GM23338 (cell line): ENCODE results near the gene DNTTIP2. TPM values are rescaled to one million over a fixed set of nuclear protein-coding genes. Genes with fewer than 3 reads are reported as not detected.

Source experiments
- ATAC-seq: fragments of 200-7000 bp; cut with Tn5 transposase; 3 replicates; pipeline ENCODE4 v1.9.1; 2020
- DNase-seq: peaks from one replicate; pipeline ENCODE4 v3.0.0-alpha.2; 2015; ENCODE audit warnings: low spot score
- H2AFZ ChIP-seq: fragments of 200-600 bp; sonication (generic); 2 replicates; pipeline ENCODE4 v1.8.0; 2016; ENCODE audit warnings: antibody characterized with exemption, mild to moderate bottlenecking, moderate library complexity
- H3F3A ChIP-seq: fragments of 200-600 bp; sonication (generic); replicated peaks from 2 replicates; pipeline ENCODE4 v1.8.0; 2017; ENCODE audit warnings: antibody characterized with exemption, mixed run types, low read depth
- H3K27ac ChIP-seq: fragments of 200-600 bp; sonication (generic); 2 replicates; pipeline ENCODE4 v1.6.1; 2016; ENCODE audit warnings: low read depth
- H3K27me3 ChIP-seq: fragments of 200-600 bp; sonication (generic); 2 replicates; pipeline ENCODE4 v1.8.0; 2016; ENCODE audit warnings: mild to moderate bottlenecking, mixed run types, moderate library complexity; ENCODE audit not compliant: insufficient read depth
- H3K36me3 ChIP-seq: fragments of 200-600 bp; sonication (generic); 2 replicates; pipeline ENCODE4 v1.8.0; 2016; ENCODE audit warnings: mild to moderate bottlenecking; ENCODE audit not compliant: insufficient read depth
- H3K4me1 ChIP-seq: fragments of 200-600 bp; sonication (generic); 2 replicates; pipeline ENCODE4 v1.8.0; 2016; ENCODE audit warnings: mild to moderate bottlenecking, moderate library complexity; ENCODE audit not compliant: insufficient read depth
- H3K4me2 ChIP-seq: fragments of 200-600 bp; sonication (generic); 2 replicates; pipeline ENCODE4 v1.7.1; 2017; ENCODE audit warnings: mixed run types
- H3K4me3 ChIP-seq: fragments of 200-600 bp; sonication (generic); 2 replicates; pipeline ENCODE4 v1.6.1; 2016; ENCODE audit warnings: mixed run types
- H3K79me2 ChIP-seq: fragments of 200-600 bp; sonication (generic); replicated peaks from 2 replicates; pipeline ENCODE4 v1.8.0; 2017; ENCODE audit warnings: mild to moderate bottlenecking; ENCODE audit not compliant: insufficient read depth
- H3K9me2 ChIP-seq: fragments of 200-600 bp; sonication (generic); 2 replicates; pipeline ENCODE4 v1.8.0; 2017; ENCODE audit not compliant: insufficient read depth
- H4K20me1 ChIP-seq: fragments of 200-600 bp; sonication (generic); replicated peaks from 2 replicates; pipeline ENCODE4 v1.8.0; 2017; ENCODE audit warnings: mild to moderate bottlenecking; ENCODE audit not compliant: insufficient read depth
- H3K27ac Mint-ChIP-seq: 2 replicates; pipeline ENCODE4 v1.8.0; 2020; ENCODE audit warnings: inconsistent platforms, mild to moderate bottlenecking, moderate library complexity, mixed read lengths
- H3K27me3 Mint-ChIP-seq: 3 replicates; pipeline ENCODE4 v1.8.0; 2022; ENCODE audit warnings: low read depth, mild to moderate bottlenecking, moderate library complexity, mixed read lengths, inconsistent platforms; ENCODE audit not compliant: insufficient read depth, poor library complexity
- H3K36me3 Mint-ChIP-seq: 3 replicates; pipeline ENCODE4 v1.8.0; 2021; ENCODE audit warnings: low read depth, mild to moderate bottlenecking, inconsistent platforms, moderate library complexity, mixed read lengths
- H3K4me1 Mint-ChIP-seq: 3 replicates; pipeline ENCODE4 v1.8.0; 2020; ENCODE audit warnings: mild to moderate bottlenecking, inconsistent platforms, mixed read lengths
- H3K4me3 Mint-ChIP-seq: 3 replicates; pipeline ENCODE4 v1.8.0; 2021; ENCODE audit warnings: moderate library complexity, mild to moderate bottlenecking, inconsistent platforms, mixed read lengths
- H3K9me3 Mint-ChIP-seq: 3 replicates; pipeline ENCODE4 v1.8.0; 2020; ENCODE audit warnings: moderate library complexity, mild to moderate bottlenecking, inconsistent platforms, mixed read lengths
- CREB1 ChIP-seq: fragments of 250-450 bp; sonication (Bioruptor Pico); IDR thresholded peaks from 2 replicates; pipeline ENCODE4 v1.5.0; 2020; ENCODE audit warnings: low read depth, mild to moderate bottlenecking, moderate library complexity
- ETS1 ChIP-seq: IDR thresholded peaks from 2 replicates; pipeline ENCODE4 v1.6.1; 2016; ENCODE audit warnings: antibody characterized with exemption
- EZH2 ChIP-seq: fragments of 200-600 bp; sonication (generic); IDR thresholded peaks from one replicate; pipeline ENCODE4 v1.8.0; 2017; ENCODE audit warnings: antibody characterized with exemption, mild to moderate bottlenecking, low read depth; ENCODE audit not compliant: unreplicated experiment
- EZH2phosphoT487 ChIP-seq: fragments of 200-600 bp; sonication (generic); IDR thresholded peaks from one replicate; pipeline ENCODE4 v1.8.1; 2018; ENCODE audit warnings: antibody characterized with exemption; ENCODE audit not compliant: unreplicated experiment
- JUNB ChIP-seq: IDR thresholded peaks from one replicate; pipeline ENCODE4 v1.6.1; 2016; ENCODE audit warnings: antibody characterized with exemption; ENCODE audit not compliant: unreplicated experiment
- NANOG ChIP-seq: IDR thresholded peaks from 2 replicates; pipeline ENCODE4 v1.6.1; 2016; ENCODE audit warnings: antibody characterized with exemption, borderline replicate concordance
- POLR2AphosphoS5 ChIP-seq: IDR thresholded peaks from 2 replicates; pipeline ENCODE4 v1.6.1; 2016; ENCODE audit warnings: antibody characterized with exemption, low read depth
- STAT1 ChIP-seq: IDR thresholded peaks from one replicate; pipeline ENCODE4 v1.6.1; 2016; ENCODE audit warnings: antibody characterized with exemption; ENCODE audit not compliant: unreplicated experiment
- ZNF114 ChIP-seq: fragments of 250-450 bp; sonication (Bioruptor Pico); IDR thresholded peaks from 2 replicates; pipeline ENCODE4 v1.5.0; 2020; ENCODE audit warnings: mild to moderate bottlenecking, moderate library complexity
- ZNF331 ChIP-seq: fragments of 250-450 bp; sonication (Bioruptor Pico); IDR thresholded peaks from 2 replicates; pipeline ENCODE4 v1.5.0; 2020; ENCODE audit warnings: low read depth, mild to moderate bottlenecking, moderate library complexity
- polyA plus RNA-seq: library from polyadenylated mRNA; unstranded; fragments of >200 nt; fragmentation: Nextera tagmentation; extraction: Ambion mirVana; gene quantifications from 2 replicates; pipeline ENCODE4 v1.2.1, GENCODE V29; 2016
- total RNA-seq: library from RNA; depleted of rRNA; stranded (reverse); fragments of >200 nt; shearing (Covaris generic); gene quantifications from 2 replicates; pipeline ENCODE4 v1.2.3, GENCODE V29; 2014
- TF ChIP-seq, protein P1 (sequence below): IDR thresholded peaks from one replicate; pipeline ENCODE4 v1.6.1; 2018; ENCODE audit warnings: antibody characterized with exemption; ENCODE audit not compliant: unreplicated experiment
- TF ChIP-seq, protein P2 (sequence below), 2 experiments: fragments of 200-600 bp in 1 of 2; sonication (generic) in 1 of 2; conservative IDR thresholded peaks; 2 replicates each; pipeline versions ENCODE4 v1.5.1 to v1.6.1; 2016 to 2017; ENCODE audit warnings: antibody characterized with exemption in 2 of 2, low read depth in 2 of 2, mild to moderate bottlenecking in 2 of 2, moderate library complexity in 1 of 2

Gene DNTTIP2
- total and polyA plus RNA-seq, 2 experiments from 2014 or later: 48.1 to 91.3 TPM

GRCh38 chr1:93829061-93829460 is 49.9 kb downstream of the DNTTIP2 start (continued):
- TF ChIP-seq EZH2: no peak
- TF ChIP-seq, protein P1, sequence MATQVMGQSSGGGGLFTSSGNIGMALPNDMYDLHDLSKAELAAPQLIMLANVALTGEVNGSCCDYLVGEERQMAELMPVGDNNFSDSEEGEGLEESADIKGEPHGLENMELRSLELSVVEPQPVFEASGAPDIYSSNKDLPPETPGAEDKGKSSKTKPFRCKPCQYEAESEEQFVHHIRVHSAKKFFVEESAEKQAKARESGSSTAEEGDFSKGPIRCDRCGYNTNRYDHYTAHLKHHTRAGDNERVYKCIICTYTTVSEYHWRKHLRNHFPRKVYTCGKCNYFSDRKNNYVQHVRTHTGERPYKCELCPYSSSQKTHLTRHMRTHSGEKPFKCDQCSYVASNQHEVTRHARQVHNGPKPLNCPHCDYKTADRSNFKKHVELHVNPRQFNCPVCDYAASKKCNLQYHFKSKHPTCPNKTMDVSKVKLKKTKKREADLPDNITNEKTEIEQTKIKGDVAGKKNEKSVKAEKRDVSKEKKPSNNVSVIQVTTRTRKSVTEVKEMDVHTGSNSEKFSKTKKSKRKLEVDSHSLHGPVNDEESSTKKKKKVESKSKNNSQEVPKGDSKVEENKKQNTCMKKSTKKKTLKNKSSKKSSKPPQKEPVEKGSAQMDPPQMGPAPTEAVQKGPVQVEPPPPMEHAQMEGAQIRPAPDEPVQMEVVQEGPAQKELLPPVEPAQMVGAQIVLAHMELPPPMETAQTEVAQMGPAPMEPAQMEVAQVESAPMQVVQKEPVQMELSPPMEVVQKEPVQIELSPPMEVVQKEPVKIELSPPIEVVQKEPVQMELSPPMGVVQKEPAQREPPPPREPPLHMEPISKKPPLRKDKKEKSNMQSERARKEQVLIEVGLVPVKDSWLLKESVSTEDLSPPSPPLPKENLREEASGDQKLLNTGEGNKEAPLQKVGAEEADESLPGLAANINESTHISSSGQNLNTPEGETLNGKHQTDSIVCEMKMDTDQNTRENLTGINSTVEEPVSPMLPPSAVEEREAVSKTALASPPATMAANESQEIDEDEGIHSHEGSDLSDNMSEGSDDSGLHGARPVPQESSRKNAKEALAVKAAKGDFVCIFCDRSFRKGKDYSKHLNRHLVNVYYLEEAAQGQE: no peak
- no peak for TF ChIP-seq EZH2phosphoT487
- TF ChIP-seq JUNB: no peak
- TF ChIP-seq CREB1: no peak
- TF ChIP-seq POLR2AphosphoS5: no peak
- TF ChIP-seq ZNF114 (CRISPR knock-in tag): no peak
- no peak for TF ChIP-seq NANOG
- TF ChIP-seq ZNF331: no peak
- TF ChIP-seq, protein P2, sequence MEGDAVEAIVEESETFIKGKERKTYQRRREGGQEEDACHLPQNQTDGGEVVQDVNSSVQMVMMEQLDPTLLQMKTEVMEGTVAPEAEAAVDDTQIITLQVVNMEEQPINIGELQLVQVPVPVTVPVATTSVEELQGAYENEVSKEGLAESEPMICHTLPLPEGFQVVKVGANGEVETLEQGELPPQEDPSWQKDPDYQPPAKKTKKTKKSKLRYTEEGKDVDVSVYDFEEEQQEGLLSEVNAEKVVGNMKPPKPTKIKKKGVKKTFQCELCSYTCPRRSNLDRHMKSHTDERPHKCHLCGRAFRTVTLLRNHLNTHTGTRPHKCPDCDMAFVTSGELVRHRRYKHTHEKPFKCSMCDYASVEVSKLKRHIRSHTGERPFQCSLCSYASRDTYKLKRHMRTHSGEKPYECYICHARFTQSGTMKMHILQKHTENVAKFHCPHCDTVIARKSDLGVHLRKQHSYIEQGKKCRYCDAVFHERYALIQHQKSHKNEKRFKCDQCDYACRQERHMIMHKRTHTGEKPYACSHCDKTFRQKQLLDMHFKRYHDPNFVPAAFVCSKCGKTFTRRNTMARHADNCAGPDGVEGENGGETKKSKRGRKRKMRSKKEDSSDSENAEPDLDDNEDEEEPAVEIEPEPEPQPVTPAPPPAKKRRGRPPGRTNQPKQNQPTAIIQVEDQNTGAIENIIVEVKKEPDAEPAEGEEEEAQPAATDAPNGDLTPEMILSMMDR (conservative IDR thresholded peaks at IDR 0.05; ENCODE audit: low read depth in 2 of 2): no peak

- Histone ChIP-seq H3K27ac (peak overlapping the region; percentile 64; the same call in 1 of the 2 replicates), H3K4me3 (no peak overlapping the region), H3K4me2 (0 out of 2 replicates have a peak overlapping the region, but pooled peaks have one; percentile 1), H3K27me3 (no peaks in the 10 kb centered on the region), H3K79me2 (no peaks in the 10 kb centered on the region), H3K4me1 (peaks cover 8% of the 10 kb centered on the region), H3K36me3 (peaks cover 8% of the 10 kb centered on the region; the same call in 1 of the 2 replicates), H4K20me1 (no peaks in the 10 kb centered on the region), H3F3A (no peaks in the 10 kb centered on the region), H2AFZ (no peak overlapping the region), H3K9me2 (peaks cover 10% of the 10 kb centered on the region)
- Mint-ChIP-seq H3K9me3 (peaks cover 43% of the 10 kb centered on the region), H3K4me1 (peaks cover 22% of the 10 kb centered on the region), H3K4me3 (no peak overlapping the region), H3K36me3 (peaks cover 39% of the 10 kb centered on the region), H3K27ac (peak overlapping the region; percentile 54; the same call in 1 of the 2 replicates), H3K27me3 (peaks cover 8% of the 10 kb centered on the region)
- DNase-seq (no peak), ATAC-seq (no peak; the same call in 2 of the 3 replicates)
- TF ChIP-seq, protein P1: no peak
- TF ChIP-seq STAT1: no peak
- no peak for TF ChIP-seq ZNF114 (CRISPR knock-in tag)
- no peak for TF ChIP-seq NANOG
- TF ChIP-seq ZNF331: no peak
- TF ChIP-seq EZH2: no peak
- TF ChIP-seq, protein P2 (conservative IDR thresholded peaks at IDR 0.05; ENCODE audit: low read depth in 2 of 2): no peak
- no peak for TF ChIP-seq ETS1
Observed at GRCh38 chr1:93828367-93828755, 50.6 kb downstream of the DNTTIP2 start.
